HG02973 (cell line): ENCODE results near the gene TFDP1.

Source experiments
- ATAC-seq: cut with Tn5 transposase; IDR thresholded peaks from one replicate; pipeline ENCODE4 v1.9.1; 2021; ENCODE audit warnings: moderate library complexity; ENCODE audit not compliant: unreplicated experiment

Gene TFDP1

GRCh38 chr13:113596321-113597200 is 12.0 kb downstream of the TFDP1 start:
- no peak for ATAC-seq

GRCh38 chr13:113597391-113598080 is 13.0 kb downstream of the TFDP1 start:
- ATAC-seq, result no peak

GRCh38 chr13:113598081-113598410 is 13.5 kb downstream of the TFDP1 start:
- ATAC-seq, result no peak

- ATAC-seq, result no peak
Observed at GRCh38 chr13:113598481-113598880, 13.9 kb downstream of the TFDP1 start.

- no peak for ATAC-seq
Observed at GRCh38 chr13:113599391-113599790, 14.8 kb downstream of the TFDP1 start.

- no peak for ATAC-seq
Observed at GRCh38 chr13:113601166-113602070, 16.9 kb downstream of the TFDP1 start.

- no peak for ATAC-seq
Observed at GRCh38 chr13:113602291-113602988, 17.9 kb downstream of the TFDP1 start.

- ATAC-seq, result no peak
Observed at GRCh38 chr13:113603116-113603710, 18.7 kb downstream of the TFDP1 start.

GRCh38 chr13:113604186-113604585 is 19.6 kb downstream of the TFDP1 start:
- ATAC-seq, result no peak

GRCh38 chr13:113605461-113605860 is 20.9 kb downstream of the TFDP1 start:
- no peak for ATAC-seq

GRCh38 chr13:113605866-113606438 is 21.4 kb downstream of the TFDP1 start:
- ATAC-seq, result no peak

GRCh38 chr13:113607056-113607888 is 22.7 kb downstream of the TFDP1 start:
- no peak for ATAC-seq

- ATAC-seq, result no peak
Observed at GRCh38 chr13:113607889-113608635, 23.5 kb downstream of the TFDP1 start.

- no peak for ATAC-seq
Observed at GRCh38 chr13:113608967-113609533, 24.5 kb downstream of the TFDP1 start.

- ATAC-seq, result no peak
Observed at GRCh38 chr13:113609616-113610015, 25.1 kb downstream of the TFDP1 start.

- no peak for ATAC-seq
Observed at GRCh38 chr13:113610266-113610665, 25.7 kb downstream of the TFDP1 start.

- no peak for ATAC-seq
Observed at GRCh38 chr13:113611996-113612395, 27.4 kb downstream of the TFDP1 start.

- no peak for ATAC-seq
Observed at GRCh38 chr13:113612607-113613006, 28.1 kb downstream of the TFDP1 start.
